Femur (tissue), 1 donor: ENCODE measurements around the gene SMC6.

Experiments
- DNase-seq: peaks from one replicate; pipeline ENCODE4 v3.0.0-alpha.2; 2017

SMC6 gene

DNA sequence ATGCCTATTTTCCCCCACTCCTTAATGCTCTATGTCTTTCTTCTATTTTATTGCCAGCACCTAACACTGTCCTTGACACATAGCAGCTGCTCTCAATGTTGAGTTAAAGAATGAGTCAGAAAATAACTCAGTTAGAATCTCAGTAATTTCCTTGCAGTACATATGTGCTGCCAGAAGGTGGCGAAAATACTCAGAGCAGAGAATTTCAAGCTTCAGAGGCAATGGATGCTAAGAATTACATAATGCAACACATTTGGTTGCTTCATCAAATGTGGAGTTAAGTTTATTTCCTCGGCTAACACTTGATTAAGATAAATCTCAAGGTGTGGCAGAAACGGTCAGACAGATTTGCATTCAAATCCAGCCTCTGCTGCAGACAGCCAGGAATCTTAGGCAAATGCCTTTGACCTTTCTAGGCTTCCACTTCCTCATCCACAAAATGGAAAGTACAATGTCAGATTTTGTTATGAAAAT is 107.5 kb downstream of the SMC6 start:
- DNase-seq = peak; percentile 38

DNA sequence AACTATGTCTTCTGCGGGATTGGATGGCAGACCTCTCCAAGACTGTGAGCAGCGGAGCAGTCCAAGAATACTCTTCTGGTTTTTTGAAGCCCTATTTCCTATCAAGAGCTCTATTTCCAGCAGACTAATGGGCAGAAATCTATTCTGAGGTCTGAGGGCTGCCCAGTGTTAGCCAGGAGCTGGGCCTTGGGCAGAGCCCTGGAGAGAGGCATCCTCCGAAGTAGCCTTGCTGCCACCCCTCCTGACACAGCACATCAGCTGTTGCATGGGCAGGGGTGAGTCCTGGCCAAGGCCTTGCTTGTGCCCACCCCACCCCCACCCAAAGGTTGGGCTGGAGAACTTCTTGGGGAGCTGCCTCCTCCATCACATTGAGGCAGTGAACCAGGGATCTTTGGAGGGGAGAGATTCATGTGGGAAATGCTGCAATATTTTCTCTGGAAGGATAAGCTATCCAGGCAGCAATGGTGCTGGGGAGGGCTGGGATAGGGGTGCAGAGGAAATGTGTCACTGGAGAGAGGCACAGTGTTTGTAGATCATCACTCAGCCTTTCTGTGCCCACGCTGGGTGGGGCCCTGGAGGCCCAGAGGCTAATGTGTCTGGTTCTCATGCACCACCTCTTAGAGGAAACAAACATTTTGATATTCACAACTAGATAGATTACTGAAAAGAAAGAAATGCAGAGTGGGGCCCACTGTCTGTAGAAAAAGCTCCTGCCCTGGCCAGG is 108.5 kb downstream of the SMC6 start:
- no peak for DNase-seq

DNA sequence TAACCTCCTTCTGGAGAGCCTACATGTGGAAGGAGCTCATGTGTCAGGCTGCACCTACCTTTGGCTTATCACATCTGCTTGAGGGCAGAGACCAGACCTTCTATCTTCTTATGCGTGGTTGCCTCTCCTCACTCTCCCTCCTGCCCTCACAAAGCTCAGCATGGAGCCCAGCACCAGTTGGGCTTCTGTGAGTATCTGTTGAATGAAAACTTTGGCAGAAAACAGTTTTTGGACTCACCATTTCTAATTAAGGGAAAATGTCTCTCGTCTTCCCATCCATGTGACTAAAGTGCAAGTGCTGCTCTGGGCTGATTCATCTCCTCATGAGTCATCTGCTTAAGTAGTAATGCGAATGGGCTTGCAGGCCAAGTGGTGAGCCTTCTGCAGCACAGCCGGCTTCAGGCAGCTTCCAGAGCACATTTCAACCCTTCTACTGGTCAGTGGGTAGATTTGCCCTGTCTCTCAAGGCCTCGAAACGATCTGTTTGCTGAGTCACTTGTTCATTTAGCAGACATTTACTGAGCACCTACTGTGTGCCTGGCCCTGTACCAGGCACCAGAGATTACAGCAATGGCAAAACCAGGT is 110.5 kb downstream of the SMC6 start:
- no peak for DNase-seq

DNA sequence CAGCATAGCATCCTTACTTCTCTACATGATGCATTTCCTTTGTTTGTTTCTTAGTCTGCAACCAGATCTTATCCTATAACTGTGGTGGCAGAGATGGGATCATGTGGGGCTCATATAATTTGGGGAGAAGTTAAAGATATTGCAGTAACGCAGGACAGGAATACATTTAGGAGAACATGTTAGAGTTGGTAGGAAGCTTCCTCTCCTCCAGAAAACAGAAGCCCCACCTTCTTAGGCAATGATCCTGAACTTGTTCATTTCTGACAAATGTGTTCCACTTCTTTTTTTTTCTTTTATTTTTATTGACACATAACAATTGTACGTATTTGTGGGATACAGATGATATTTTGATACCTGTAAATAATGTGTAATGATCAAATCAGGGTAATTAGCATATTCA is 113.2 kb downstream of the SMC6 start:
- DNase-seq = no peak

DNA sequence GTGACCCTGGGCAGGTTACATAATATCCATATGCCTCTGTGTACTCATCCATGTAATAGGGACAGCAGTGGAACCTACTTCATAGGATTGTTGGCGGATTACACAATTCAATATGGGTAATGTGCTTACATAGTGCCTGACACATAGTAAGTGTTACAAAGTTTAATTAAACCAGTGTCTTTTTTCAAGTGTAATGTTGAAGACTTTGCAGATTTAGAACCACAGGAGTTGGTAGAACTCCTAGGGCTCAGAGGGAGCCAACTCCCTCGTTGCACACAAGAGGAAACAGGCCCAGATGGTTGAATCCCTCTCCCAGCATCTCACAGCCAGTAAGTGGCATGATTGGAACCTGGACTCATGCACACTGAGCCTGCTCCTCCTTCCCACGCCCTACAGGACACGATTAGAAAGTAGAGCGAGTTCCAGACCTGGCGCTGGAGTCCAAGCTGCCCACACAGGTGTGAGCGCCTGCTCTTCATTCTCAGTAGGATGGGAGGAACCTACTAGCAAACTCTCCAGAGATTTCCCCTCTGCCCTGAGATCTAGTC is 115.3 kb downstream of the SMC6 start:
- no peak for DNase-seq

DNA sequence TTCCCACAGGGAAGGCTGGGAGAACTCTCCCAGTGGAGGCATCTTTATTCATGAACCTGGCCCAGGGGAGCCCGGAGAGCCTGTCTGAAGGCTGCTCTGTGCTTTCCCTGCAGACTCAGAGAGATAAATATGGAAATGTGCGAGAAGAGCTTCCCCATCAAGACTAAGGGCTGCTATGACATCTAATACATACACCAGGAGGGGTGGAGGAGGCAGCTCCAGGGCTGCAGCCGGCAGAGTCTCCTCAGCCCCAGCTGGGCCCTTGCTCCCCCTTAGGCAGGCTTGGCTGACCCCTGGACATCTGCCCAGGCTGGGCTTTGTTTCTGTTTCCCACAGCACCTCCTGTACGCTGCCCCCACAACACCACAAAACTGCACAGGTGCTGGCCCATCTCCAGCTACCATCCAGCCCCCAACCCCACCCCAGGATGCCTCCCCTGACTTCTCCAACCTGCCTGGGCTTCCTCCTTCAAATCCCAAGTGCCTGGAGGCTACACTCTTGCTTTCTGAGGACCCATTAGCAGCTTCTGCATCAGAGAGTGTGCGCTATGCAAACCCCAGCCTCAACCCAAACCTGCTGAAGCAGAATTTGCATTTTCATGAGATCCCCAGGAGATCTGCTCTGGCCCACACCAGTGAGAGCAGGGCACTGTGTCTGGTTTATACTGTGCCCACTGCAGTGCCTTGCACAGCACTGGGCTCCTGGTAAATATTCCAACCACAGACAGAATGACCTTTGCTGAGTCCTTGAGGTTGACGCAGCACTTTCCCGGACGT is 116.3 kb downstream of the SMC6 start:
- DNase-seq = no peak

DNA sequence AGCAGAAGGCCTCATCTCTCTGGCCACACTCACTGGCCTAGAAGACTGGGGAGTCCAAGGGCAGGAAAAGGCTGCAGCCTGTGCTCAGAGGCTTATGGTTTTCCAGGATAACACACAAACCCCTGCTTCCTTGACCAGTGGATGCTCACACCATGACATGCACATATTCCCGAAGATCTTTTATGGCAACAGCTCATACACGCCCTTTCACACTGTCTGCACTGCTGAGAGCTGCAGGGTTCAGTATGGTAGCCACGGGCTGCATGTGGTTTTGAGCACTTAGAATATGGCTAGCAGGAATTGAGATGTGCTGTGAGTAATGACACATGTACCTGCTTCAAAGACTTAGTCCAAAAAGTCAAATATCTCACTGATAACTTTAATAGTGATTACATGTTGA is 117.4 kb downstream of the SMC6 start:
- DNase-seq = no peak

DNA sequence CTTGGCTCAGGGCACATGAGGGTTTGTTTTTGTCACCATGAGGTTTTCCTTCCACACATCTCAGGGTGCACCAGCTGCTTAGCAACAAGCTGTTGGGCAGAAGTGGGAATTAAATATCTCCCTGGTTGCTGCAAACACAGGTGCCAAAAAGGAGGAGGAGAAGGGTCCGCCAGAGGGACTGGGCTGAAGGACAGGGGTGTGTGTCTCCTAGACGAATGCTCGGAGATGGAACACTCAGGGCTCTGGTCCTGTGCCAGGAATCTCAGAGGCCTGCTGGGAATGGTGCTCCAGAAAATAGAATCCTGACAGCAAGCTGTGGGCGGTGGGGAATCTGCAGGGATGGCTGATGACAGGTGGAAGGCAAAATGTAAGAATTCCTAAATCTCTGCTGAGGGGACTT is 118.6 kb downstream of the SMC6 start:
- peak; percentile 60 for DNase-seq

DNA sequence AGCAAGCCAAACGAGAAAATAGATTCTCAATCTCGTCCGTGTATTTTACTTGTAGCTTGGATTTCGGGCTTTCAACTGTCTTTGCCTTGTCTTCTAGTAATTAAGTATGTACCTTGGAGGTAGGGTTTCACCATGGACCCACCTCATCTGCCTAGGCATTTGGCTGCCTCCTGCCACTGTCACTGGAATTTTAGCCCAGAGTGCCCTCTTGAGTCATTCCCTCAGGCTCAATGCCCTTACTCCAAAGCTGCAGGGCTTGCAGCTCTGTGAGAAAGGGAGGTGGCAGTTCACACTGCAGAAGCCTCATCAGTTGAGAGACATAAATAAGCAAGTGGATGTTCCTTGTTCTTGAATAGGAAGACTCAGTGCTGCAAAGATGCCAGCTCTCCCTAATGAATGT is 123.5 kb downstream of the SMC6 start:
- DNase-seq = no peak

DNA sequence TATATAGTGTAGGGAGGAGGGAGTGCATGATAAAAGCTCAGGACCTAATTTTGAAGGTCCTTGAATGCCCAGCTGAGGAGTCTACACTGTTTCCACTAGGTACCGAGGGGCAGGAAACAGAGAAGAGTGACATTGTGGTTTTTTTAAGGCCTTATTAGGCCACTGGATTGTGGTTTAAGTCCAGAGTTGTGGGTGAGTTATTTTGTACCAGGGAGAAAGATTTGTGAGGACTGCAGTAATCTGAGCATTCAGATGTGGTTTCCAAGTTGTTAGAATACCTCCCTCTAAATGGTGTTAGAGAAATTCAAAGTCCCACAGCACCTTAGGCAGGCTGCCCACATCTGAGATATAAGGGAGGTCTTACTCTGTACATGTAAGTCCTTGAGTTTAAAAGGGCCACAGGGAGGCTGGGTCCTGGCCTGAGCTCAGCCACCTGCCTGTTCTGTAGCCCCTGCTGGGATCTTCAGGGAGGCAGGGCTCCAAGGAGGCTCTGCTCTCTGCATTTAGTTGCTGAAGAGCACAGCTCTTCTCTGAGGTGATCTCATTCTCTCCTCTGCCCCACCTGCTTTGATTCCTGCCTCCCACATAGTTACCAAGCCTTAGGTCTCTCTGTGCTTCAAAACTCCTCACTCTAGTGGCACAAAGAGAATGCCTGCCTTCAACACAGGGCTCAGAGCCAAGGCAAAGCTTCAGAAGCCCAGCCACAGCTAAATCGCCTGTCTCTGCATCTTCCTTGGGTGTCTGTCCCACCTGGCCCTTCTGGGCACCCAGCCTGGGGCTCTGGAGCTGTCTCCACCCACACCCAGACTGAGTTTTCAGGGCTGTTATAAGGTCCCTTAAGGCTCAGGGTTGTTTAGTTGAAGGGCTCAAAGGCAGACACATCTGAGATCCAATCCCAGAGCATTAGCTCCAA is 125.0 kb downstream of the SMC6 start:
- no peak for DNase-seq

DNA sequence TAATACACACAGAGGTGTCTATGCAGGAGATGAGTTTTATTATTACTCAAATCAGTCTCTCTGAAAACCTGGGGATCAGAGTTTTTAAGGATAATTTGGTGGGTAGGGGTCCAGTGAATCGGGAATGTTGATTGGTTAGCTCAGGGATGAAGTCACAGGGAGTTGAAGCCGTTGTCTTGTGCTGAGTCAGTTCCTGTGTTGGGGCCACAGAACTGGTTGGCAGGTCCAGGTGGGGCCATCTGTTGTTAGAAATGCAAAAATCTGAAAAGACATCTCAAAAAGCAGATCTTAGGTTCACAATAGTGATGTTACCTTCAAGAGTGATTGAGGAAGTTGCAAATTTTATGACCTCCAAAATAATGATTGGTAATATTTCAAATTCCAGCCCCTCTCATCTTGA is 126.2 kb downstream of the SMC6 start:
- DNase-seq = no peak

DNA sequence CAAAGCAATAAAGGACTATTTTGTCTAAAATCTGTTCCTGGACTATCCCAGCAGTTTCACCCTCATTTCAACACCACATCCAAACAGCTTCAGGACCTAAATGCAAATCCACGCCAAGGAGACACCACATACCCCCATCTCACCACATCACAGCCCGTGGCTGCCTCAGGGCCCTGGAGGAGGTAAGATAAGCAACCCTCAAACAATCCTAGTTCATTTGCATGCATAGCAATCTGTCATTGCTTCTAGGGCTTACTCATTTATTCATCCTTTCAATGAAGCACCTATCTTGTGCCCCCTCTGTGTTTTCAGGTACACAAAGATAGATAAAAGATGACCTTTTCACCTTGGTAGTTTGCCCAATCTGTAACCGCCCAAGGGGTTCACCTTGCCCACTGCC is 126.6 kb downstream of the SMC6 start:
- DNase-seq = no peak

DNA sequence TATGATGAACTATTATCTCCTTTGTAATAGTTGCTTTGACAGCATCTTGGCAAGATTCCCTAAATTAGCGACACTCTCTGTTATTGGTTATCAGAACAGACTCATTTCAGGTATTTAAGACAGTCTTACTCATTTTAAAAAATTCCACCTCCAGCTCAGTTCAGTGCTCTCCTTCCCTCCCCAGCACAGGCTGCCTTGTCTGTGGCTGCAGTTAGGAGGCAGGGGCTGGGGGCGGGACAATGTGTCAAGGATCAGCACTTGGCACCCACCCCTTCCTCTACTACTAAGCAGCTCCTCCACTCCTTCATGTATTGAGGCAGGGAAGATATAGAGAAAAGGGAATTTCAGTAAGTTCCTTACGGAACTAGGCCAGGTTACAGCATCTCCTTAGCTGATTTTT is 128.2 kb downstream of the SMC6 start:
- no peak for DNase-seq

DNA sequence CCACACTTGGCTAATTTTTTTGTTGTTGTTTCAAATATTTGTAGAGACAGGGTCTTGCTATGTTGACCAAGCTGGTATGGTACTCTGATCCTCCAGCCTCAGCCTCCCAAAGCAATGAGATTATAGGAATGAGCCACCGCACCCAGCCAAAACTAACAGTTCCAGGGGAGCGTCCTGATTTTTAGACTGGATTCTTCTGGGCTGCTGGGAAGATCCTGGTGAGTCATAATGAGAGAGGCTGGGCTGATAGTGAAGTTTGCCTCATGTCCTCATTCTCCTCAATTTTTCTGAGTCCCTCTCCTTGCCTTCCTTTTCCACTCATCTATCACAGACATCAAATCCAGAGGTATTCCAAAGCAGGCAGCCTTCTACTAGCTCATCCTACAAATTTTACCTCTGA is 131.8 kb downstream of the SMC6 start:
- DNase-seq = no peak

DNA sequence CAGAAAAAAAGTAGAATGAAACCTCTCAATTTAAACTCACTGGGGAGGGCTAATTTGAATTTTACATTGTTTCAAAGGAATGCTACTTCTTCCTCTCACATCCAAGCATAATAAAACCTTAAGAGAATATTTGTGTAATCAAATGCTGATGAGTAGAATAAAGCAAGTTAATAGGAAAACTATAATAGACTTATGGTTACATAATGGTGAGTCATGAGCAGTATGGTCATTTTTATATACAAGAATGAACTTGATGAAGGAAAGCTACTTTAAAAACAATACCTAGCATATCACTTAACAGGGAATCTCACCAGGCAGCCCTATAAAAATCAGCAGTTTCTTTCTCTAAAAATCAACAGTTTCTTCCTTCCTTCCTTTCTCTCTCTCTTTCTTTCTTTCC is 132.8 kb downstream of the SMC6 start:
- no peak for DNase-seq

DNA sequence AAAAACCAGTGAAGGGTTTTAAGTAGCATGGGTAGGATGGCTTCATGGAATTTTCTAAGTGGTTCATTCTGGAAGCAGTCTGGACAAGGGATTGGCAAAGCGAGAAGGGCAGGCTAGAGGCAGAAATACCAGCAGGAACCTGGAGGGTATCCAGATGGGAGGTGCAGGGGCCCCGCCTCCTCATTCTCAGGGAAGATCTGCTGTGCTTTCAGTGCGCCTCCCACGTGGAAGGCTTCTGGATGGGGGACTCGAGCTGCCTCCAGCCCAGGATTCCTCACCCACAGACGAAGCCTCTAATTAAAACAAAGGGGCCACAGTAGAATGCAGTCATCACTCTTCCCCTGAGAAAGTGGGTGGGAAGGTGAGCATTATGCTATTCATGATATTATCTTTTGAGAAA is 133.3 kb downstream of the SMC6 start:
- no peak for DNase-seq

DNA sequence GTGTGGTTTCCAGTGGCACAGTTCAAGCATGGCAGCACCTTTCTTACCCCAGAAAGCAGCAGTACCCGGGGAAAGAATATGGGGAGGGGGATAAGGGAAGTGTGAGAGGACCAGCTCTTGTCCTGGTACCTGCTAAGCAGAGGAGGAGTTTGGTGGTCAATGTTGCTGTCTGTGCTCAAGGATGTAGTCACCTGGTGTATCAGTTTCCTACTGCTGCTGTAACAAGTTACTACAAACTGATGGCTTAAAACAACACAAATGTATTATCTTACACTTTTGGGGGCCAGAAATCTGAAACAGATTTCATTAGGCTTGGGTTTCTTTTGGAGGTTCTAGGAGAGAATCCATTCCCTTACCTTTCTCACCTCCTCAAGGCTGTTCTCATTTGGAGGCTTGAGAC is 135.7 kb downstream of the SMC6 start:
- DNase-seq = no peak

DNA sequence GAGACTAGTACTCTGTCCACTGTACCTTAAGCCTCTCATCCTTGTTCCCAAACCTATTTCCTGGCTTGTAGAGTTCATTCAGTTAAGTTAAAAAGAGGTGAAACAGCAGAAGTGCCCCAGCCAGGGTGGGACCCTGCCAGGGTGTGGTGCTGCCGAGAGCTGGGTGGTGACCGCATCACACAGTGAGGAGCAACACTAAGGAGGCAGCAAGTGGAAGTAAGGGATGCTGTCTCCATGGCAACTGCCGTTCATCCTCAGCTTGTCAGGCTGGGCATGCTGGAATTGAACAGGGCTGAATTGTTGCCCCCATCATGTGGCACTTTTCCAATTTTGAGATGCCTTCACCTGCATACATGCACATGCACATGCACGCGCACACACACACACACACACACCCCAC is 136.1 kb downstream of the SMC6 start:
- DNase-seq = no peak

DNA sequence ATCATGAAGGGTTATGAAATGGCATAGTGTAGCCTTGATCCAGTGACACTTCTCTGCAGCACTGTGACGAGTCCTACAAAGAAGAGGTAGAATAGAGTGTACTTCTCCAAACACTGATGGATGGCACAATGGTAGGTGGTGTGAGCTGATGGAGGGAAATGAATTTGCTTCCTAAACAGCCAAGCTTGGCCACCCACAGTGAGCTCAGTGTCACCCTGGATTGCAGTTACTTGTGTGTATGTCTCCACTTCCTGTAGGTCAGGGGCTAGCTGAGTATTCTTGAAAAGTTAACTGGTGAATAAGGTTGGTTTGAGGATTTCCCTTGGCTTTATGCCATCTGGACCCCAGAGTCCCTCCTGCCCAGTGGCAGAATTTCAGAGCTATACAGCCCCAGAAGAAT is 137.2 kb downstream of the SMC6 start:
- no peak for DNase-seq

DNA sequence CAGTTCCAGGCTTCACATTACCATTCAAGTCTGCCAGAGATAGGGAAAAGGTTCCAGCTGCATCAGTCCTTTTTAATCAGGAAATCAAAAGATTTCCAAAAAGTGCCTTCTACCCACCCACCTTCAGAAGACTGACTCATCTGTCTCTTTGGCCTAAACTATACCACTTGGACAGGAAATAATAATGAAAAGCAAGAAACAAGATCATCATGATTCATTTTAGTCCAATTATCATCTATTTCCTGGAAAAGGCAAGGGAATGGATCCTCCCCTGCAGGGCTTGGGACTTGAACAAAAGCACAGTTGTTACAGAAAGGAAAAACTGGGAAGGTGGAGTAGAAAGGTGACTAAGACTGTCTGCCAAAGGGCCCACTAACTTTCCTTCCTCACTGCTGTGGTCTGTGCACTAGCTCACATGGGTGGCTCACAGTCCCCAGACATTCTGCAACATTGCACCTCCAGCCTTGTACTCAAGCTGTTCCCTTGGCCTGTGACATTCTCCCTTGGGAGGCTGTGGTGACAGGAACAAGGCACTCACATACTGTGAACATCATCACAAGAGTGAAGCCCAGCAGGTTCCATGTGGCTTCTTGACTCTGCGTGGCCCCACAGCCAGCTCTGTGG is 137.8 kb downstream of the SMC6 start:
- DNase-seq = no peak

DNA sequence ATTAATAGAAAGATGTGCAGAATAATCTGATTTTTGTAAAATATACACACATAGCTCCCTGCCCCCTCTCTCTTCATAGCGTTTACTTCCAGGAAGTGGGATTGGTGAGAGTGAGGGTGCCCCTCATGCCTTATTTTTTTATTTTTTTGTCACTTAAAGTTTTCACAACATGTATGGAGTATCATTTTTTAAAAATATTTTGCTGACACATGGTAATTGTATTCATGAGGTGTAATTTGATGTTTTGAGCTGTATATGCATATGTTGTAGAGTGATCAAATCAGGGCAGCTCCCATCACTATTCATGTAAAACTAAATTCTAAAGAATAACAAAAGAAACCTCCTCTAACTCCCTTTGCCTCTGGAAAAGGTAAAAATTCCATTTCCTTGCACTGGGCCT is 138.5 kb downstream of the SMC6 start:
- DNase-seq = no peak
